GM12878 (cell line): ENCODE data around the gene SUMF1. TPM values are rescaled to one million over a fixed set of nuclear protein-coding genes. Genes with fewer than 3 reads are reported as not detected.

Experiments used
- ATF7 ChIP-seq: fragments of 450-650 bp; IDR thresholded peaks from 2 replicates; pipeline ENCODE4 v1.6.1; 2016; ENCODE audit warnings: low read depth, mild to moderate bottlenecking
- BRCA1 ChIP-seq: IDR thresholded peaks from 2 replicates; pipeline ENCODE4 v1.6.1; 2011; ENCODE audit warnings: low read depth, low read length, improper control_type of control experiment
- CHD2 ChIP-seq: IDR thresholded peaks from 2 replicates; pipeline ENCODE4 v1.6.1; 2011; ENCODE audit warnings: low read depth, low read length, improper control_type of control experiment, borderline replicate concordance
- CHD4 ChIP-seq: fragments of 200-600 bp; sonication (generic); IDR thresholded peaks from 2 replicates; pipeline ENCODE4 v1.6.1; 2016; ENCODE audit warnings: mild to moderate bottlenecking
- DPF2 ChIP-seq: fragments of 450-650 bp; IDR thresholded peaks from 2 replicates; pipeline ENCODE4 v1.6.1; 2017; ENCODE audit warnings: mild to moderate bottlenecking
- EP300 ChIP-seq, 2 experiments: fragments of 150-350 bp in 1 of 2; IDR thresholded peaks; 2 replicates each; pipeline ENCODE4 v1.6.1; 2011 to 2012; ENCODE audit warnings: low read depth in 2 of 2, low read length in 2 of 2, borderline replicate concordance in 1 of 2, improper control_type of control experiment in 1 of 2, inconsistent platforms in 1 of 2; ENCODE audit not compliant: control insufficient read depth in 1 of 2
- ETV6 ChIP-seq, 2 experiments: fragments of 450-650 bp in 1 of 2; IDR thresholded peaks in 1 of 2; conservative IDR thresholded peaks in 1 of 2; 2 replicates each; pipeline ENCODE4 v1.6.1; 2014; ENCODE audit warnings: antibody characterized with exemption in 1 of 2, borderline replicate concordance in 1 of 2, low read depth in 1 of 2, mild to moderate bottlenecking in 1 of 2, moderate library complexity in 1 of 2
- GABPA ChIP-seq: IDR thresholded peaks from 2 replicates; pipeline ENCODE4 v1.6.1; 2014; ENCODE audit warnings: antibody characterized with exemption, low read depth, mild to moderate bottlenecking, inconsistent platforms
- HDAC6 ChIP-seq: fragments of 200-600 bp; sonication (generic); IDR thresholded peaks from one replicate; pipeline ENCODE4 v1.8.0; 2017; ENCODE audit warnings: antibody characterized with exemption; ENCODE audit not compliant: unreplicated experiment
- MEF2A ChIP-seq: IDR thresholded peaks from 2 replicates; pipeline ENCODE4 v1.6.1; 2011; ENCODE audit warnings: low read depth, mild to moderate bottlenecking, low read length, moderate library complexity; ENCODE audit not compliant: insufficient read depth
- MTA3 ChIP-seq: IDR thresholded peaks from 2 replicates; pipeline ENCODE4 v1.6.1; 2012; ENCODE audit warnings: low read length, inconsistent platforms, borderline replicate concordance
- MXI1 ChIP-seq: fragments of 150-350 bp; IDR thresholded peaks from 2 replicates; pipeline ENCODE4 v1.6.1; 2011; ENCODE audit warnings: low read depth, mild to moderate bottlenecking, inconsistent platforms, low read length, improper control_type of control experiment
- NFYB ChIP-seq: IDR thresholded peaks from 2 replicates; pipeline ENCODE4 v1.6.1; 2011; ENCODE audit warnings: low read depth, mild to moderate bottlenecking, low read length, improper control_type of control experiment, moderate library complexity; ENCODE audit not compliant: insufficient read depth
- PAX5 ChIP-seq: IDR thresholded peaks from 2 replicates; pipeline ENCODE4 v1.6.1; 2011; ENCODE audit warnings: low read depth, low read length, borderline replicate concordance
- POLR2AphosphoS2 ChIP-seq: IDR thresholded peaks from 2 replicates; pipeline ENCODE4 v1.6.1; 2011; ENCODE audit warnings: low read depth, mild to moderate bottlenecking, low read length, improper control_type of control experiment, moderate library complexity
- RFX5 ChIP-seq: IDR thresholded peaks from 2 replicates; pipeline ENCODE4 v1.6.1; 2011; ENCODE audit warnings: low read depth, low read length, improper control_type of control experiment
- SPI1 ChIP-seq: IDR thresholded peaks from 2 replicates; pipeline ENCODE4 v1.6.1; 2011; ENCODE audit warnings: low read depth, mild to moderate bottlenecking, low read length, moderate library complexity, borderline replicate concordance; ENCODE audit not compliant: insufficient read depth
- ZSCAN29 ChIP-seq: fragments of 450-650 bp; IDR thresholded peaks from 2 replicates; pipeline ENCODE4 v1.6.1; 2017; ENCODE audit warnings: mild to moderate bottlenecking, moderate library complexity
- polyA plus RNA-seq, 11 experiments: library from polyadenylated mRNA; depleted of rRNA in 4 of 11; unstranded in 6 of 11; stranded (reverse) in 5 of 11; fragments of >200 nt; fragmentation: Nextera tagmentation in 4 of 11; fragmentation: Illumina TruSeq in 1 of 11; extraction: Ambion mirVana in 4 of 11; extraction: Trizol in 1 of 11; gene quantifications; 1 replicate in 1 of 11; 2 replicates in 10 of 11; pipeline versions ENCODE4 v1.2.1 to v1.2.3, GENCODE V29; 2011 to 2016; ENCODE audit warnings: inconsistent platforms in 2 of 11, missing spikeins in 2 of 11, low read depth in 1 of 11
- total RNA-seq, 4 experiments: library from RNA; depleted of rRNA in 3 of 4; stranded (reverse); fragments of >200 nt in 3 of 4; fragmentation: Illumina TruSeq in 1 of 4; extraction: Trizol in 1 of 4; gene quantifications; 2 replicates each; pipeline versions ENCODE4 v1.2.1 to v1.2.3, GENCODE V29; 2013 to 2021
- TF ChIP-seq, protein P1 (sequence below): fragments of 450-650 bp; IDR thresholded peaks from 2 replicates; pipeline ENCODE4 v1.6.1; 2017; ENCODE audit warnings: mild to moderate bottlenecking, moderate library complexity
- TF ChIP-seq, protein P2 (sequence below): IDR thresholded peaks from 2 replicates; pipeline ENCODE4 v1.6.1; 2011; ENCODE audit warnings: low read depth, low read length, improper control_type of control experiment, borderline replicate concordance
- TF ChIP-seq, protein P3 (sequence below): fragments of 450-650 bp; IDR thresholded peaks from 2 replicates; pipeline ENCODE4 v1.6.1; 2014; ENCODE audit warnings: mild to moderate bottlenecking
- TF ChIP-seq, protein P4 (sequence below): fragments of 450-650 bp; IDR thresholded peaks from 2 replicates; pipeline ENCODE4 v1.6.1; 2017; ENCODE audit warnings: mild to moderate bottlenecking

The SUMF1 gene
- total and polyA plus RNA-seq, 10 of the 15 experiments (the other 5 are each of a cell fraction or from before 2014, with no cell fraction given), result 3.2 to 14.3 (median 8.5) TPM

DNA sequence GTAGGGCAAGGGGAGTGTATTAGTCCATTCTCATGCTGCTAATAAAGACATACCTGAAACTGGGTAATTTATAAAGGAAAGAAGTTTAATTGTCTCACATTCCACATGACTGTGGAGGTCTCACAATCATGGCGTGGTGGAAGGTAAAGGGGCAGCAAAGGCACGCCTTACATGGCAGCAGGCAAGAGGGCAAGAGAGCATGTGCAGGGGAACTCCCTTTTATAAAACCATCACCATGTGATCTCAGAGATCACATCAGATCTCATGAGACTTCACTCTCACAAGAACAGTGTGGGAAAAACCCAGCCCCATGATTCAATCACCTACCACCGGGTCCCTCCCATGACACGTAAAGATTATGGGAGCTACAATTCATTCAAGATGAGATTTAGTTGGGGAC lies 41.4 kb downstream of the SUMF1 start (continued):
- TF ChIP-seq GABPA (no peak), NFYB (no peak), PAX5 (no peak), DPF2 (no peak), ATF7 (peak; percentile 23; the same call in 1 of the 2 replicates), BRCA1 (no peak), ZSCAN29 (no peak), SPI1 (no peak), MEF2A (no peak), MXI1 (no peak), CHD4 (no peak), HDAC6 (no peak), RFX5 (no peak), EP300 (IDR thresholded peaks at IDR 0.05; ENCODE audit: borderline replicate concordance in 1 of 2, control insufficient read depth in 1 of 2, low read depth in 2 of 2, low read length in 2 of 2) (peak in 1 of 2 experiments; percentile 15; a peak in 1 of 4 replicates), POLR2AphosphoS2 (no peak), CHD2 (peak; percentile 44; the same call in 1 of the 2 replicates), MTA3 (no peak), ETV6 (conservative IDR thresholded peaks at IDR 0.05 in 1 of 2, IDR thresholded peaks at IDR 0.05 in 1 of 2; ENCODE audit: borderline replicate concordance in 1 of 2, low read depth in 1 of 2) (no peak)
- TF ChIP-seq, protein P1, sequence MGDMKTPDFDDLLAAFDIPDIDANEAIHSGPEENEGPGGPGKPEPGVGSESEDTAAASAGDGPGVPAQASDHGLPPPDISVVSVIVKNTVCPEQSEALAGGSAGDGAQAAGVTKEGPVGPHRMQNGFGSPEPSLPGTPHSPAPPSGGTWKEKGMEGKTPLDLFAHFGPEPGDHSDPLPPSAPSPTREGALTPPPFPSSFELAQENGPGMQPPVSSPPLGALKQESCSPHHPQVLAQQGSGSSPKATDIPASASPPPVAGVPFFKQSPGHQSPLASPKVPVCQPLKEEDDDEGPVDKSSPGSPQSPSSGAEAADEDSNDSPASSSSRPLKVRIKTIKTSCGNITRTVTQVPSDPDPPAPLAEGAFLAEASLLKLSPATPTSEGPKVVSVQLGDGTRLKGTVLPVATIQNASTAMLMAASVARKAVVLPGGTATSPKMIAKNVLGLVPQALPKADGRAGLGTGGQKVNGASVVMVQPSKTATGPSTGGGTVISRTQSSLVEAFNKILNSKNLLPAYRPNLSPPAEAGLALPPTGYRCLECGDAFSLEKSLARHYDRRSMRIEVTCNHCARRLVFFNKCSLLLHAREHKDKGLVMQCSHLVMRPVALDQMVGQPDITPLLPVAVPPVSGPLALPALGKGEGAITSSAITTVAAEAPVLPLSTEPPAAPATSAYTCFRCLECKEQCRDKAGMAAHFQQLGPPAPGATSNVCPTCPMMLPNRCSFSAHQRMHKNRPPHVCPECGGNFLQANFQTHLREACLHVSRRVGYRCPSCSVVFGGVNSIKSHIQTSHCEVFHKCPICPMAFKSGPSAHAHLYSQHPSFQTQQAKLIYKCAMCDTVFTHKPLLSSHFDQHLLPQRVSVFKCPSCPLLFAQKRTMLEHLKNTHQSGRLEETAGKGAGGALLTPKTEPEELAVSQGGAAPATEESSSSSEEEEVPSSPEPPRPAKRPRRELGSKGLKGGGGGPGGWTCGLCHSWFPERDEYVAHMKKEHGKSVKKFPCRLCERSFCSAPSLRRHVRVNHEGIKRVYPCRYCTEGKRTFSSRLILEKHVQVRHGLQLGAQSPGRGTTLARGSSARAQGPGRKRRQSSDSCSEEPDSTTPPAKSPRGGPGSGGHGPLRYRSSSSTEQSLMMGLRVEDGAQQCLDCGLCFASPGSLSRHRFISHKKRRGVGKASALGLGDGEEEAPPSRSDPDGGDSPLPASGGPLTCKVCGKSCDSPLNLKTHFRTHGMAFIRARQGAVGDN, result peak; percentile 97
- TF ChIP-seq, protein P2, sequence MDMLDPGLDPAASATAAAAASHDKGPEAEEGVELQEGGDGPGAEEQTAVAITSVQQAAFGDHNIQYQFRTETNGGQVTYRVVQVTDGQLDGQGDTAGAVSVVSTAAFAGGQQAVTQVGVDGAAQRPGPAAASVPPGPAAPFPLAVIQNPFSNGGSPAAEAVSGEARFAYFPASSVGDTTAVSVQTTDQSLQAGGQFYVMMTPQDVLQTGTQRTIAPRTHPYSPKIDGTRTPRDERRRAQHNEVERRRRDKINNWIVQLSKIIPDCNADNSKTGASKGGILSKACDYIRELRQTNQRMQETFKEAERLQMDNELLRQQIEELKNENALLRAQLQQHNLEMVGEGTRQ, result peak; percentile 42; the same call in 1 of the 2 replicates
- TF ChIP-seq, protein P3, sequence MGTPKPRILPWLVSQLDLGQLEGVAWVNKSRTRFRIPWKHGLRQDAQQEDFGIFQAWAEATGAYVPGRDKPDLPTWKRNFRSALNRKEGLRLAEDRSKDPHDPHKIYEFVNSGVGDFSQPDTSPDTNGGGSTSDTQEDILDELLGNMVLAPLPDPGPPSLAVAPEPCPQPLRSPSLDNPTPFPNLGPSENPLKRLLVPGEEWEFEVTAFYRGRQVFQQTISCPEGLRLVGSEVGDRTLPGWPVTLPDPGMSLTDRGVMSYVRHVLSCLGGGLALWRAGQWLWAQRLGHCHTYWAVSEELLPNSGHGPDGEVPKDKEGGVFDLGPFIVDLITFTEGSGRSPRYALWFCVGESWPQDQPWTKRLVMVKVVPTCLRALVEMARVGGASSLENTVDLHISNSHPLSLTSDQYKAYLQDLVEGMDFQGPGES, result no peak
- TF ChIP-seq, protein P4, sequence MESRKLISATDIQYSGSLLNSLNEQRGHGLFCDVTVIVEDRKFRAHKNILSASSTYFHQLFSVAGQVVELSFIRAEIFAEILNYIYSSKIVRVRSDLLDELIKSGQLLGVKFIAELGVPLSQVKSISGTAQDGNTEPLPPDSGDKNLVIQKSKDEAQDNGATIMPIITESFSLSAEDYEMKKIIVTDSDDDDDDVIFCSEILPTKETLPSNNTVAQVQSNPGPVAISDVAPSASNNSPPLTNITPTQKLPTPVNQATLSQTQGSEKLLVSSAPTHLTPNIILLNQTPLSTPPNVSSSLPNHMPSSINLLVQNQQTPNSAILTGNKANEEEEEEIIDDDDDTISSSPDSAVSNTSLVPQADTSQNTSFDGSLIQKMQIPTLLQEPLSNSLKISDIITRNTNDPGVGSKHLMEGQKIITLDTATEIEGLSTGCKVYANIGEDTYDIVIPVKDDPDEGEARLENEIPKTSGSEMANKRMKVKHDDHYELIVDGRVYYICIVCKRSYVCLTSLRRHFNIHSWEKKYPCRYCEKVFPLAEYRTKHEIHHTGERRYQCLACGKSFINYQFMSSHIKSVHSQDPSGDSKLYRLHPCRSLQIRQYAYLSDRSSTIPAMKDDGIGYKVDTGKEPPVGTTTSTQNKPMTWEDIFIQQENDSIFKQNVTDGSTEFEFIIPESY, result no peak
